Epithelial cell of proximal tubule (primary cell): Measurements from ENCODE around the gene B4GALT7. TPM values are rescaled to one million over a fixed set of nuclear protein-coding genes. Genes with fewer than 3 reads are reported as not detected.

Experiments
- DNase-seq: peaks from one replicate; pipeline ENCODE4 v3.0.0-alpha.2; 2011; ENCODE audit warnings: low read depth
- H3K4me3 ChIP-seq: 2 replicates; pipeline ENCODE4 v1.5.1; 2011; ENCODE audit warnings: low read depth, mild to moderate bottlenecking, low read length
- total RNA-seq: library from RNA; depleted of rRNA; stranded (reverse); fragments of >200 nt; gene quantifications from 2 replicates; pipeline ENCODE4 v1.2.3, GENCODE V29; 2015
- TF ChIP-seq, protein P1 (sequence below): conservative IDR thresholded peaks from 2 replicates; pipeline ENCODE4 v1.5.1; 2012; ENCODE audit warnings: low read depth, mild to moderate bottlenecking, low read length

B4GALT7 gene
- total RNA-seq, 1 donor from 2014 or later = 31.5 TPM

GRCh38 chr5:177576169-177576568 lies 23.8 kb upstream of the B4GALT7 start:
- H3K4me3 ChIP-seq = no peak overlapping the region
- no peak for DNase-seq
- TF ChIP-seq, protein P1, sequence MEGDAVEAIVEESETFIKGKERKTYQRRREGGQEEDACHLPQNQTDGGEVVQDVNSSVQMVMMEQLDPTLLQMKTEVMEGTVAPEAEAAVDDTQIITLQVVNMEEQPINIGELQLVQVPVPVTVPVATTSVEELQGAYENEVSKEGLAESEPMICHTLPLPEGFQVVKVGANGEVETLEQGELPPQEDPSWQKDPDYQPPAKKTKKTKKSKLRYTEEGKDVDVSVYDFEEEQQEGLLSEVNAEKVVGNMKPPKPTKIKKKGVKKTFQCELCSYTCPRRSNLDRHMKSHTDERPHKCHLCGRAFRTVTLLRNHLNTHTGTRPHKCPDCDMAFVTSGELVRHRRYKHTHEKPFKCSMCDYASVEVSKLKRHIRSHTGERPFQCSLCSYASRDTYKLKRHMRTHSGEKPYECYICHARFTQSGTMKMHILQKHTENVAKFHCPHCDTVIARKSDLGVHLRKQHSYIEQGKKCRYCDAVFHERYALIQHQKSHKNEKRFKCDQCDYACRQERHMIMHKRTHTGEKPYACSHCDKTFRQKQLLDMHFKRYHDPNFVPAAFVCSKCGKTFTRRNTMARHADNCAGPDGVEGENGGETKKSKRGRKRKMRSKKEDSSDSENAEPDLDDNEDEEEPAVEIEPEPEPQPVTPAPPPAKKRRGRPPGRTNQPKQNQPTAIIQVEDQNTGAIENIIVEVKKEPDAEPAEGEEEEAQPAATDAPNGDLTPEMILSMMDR = no peak

DNA sequence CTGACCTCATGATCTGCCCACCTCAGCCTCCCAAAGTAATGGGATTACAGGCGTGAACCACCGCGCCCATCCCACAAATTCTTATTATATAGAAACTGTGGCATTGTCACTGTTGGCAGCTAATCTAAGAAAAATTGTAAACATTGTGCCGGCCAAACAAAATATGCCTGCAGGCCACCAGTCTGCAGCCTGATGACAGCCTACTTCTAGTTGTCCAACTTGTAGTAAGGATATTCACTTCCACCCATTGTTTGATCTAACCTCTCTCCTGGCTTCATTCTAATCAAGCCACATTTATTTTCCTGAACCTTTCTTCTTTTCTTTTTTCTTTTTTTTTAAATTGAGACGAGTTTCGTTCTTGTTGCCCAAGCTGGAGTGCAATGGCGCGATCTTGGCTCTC lies 21.6 kb upstream of the B4GALT7 start:
- TF ChIP-seq, protein P1 = no peak
- no peak overlapping the region for H3K4me3 ChIP-seq
- no peak for DNase-seq

DNA sequence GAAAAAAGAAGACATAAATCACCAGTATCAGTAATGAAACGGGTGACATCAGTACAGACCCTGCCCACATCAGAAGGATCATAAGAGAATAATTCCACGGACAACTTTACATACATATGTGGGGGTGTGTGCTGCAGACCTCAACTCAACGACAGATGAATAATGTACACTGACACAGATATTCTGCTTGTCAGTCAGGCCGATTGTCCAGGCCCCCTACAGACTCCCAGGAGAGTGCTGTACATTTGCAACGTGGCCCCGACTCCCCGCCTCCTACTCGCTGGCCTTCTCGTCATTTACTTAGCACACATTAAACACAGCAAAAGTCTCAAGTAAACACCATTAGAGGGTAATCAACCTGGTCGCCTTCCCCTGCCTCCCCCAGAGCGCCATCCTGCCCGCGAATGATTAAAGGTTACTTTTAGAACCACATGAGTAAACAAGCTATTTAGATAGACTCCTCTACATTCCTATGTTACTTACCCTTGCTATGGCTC lies 11.5 kb upstream of the B4GALT7 start:
- TF ChIP-seq, protein P1 = no peak

GRCh38 chr5:177590406-177590805 lies 9.5 kb upstream of the B4GALT7 start:
- no peak overlapping the region for H3K4me3 ChIP-seq
- TF ChIP-seq, protein P1 = no peak
- DNase-seq = no peak

More for the DNA sequence above, 11.5 kb upstream of the B4GALT7 start:
- no peak overlapping the region for H3K4me3 ChIP-seq
- DNase-seq = no peak

DNA sequence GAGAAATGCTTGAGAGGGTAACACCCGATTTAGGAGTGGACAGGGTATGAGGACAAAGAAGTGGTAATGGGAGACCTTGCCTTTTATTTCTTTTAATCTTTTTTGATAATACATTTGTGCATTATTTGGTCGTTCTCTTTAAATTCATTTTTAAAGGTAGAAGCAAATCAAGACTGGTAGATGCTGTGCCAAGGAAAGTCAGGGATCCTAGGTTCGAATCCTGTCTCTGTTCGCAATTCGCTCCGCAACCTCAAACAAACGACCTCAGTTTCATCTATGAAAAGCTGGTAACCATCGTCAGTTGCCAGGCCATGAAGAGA lies 8.3 kb upstream of the B4GALT7 start:
- TF ChIP-seq, protein P1 = no peak

GRCh38 chr5:177592010-177592834 lies 7.7 kb upstream of the B4GALT7 start, which contains the start of gene TMED9:
TSS of gene TMED9 (plus strand) at chr5:177592203. CDS start at chr5:177592215, 12 bp downstream.
- DNase-seq = no peak
- peak within 1 kb of the TSS; percentile 97 for H3K4me3 ChIP-seq
- TF ChIP-seq, protein P1 = no peak

More for the DNA sequence above, 8.3 kb upstream of the B4GALT7 start:
- peak overlapping the region; percentile 97 for H3K4me3 ChIP-seq
- DNase-seq = no peak
